ENCODE measurements around the gene MYADML2. TPM values are rescaled to one million over a fixed set of nuclear protein-coding genes. Genes with fewer than 3 reads are reported as not detected.

Gene MYADML2
- total RNA-seq, 1 donor from 2014 or later, result 0.11 TPM

DNA sequence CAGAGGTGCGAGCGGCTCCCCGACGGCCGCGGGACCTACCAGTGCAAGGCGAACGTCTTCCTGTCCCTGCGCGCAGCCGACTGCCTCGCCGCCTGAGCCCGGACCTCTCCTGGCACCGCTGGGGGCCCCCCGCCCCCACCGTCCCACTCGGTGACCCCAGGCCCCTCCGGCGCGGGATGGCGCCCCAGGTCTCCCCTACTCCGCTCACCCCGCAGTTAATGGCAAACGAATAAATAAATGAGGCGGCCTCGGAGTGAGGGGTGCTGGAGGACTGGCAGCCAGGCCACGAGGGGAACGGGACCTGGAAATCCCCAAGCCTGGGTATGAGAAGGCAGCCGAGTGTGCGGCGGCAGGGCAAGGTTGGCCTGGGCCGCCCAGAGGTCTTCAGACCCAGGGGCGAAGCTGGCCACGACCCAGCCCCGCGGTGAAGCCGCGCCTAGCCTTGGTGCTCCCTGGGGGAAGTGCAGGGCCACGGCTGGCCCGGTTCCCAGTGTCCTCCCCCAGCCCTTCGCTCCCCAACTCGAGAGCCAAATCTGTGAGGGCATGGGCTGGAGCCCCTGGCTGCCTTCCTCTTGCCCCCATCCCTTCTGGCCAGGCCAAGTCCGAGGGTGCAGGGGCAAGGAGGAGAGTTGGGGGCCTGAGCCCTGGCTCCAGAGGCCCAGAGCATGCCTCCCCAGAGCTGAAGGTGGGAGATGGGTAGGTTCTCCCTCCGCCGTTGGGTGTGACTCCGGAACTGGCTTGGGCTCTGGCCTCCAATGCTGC, 44.2 kb downstream of the MYADML2 start:
- peak; percentile 43 for DNase-seq (ENCODE audit: low spot score)
- Histone ChIP-seq H3K9ac (no peak overlapping the region), H3K27ac (no peak overlapping the region)

GRCh38 chr17:81902023-81902652, 44.9 kb downstream of the MYADML2 start, which contains the start of gene NPB:
Gene NPB, plus strand, starts transcription at chr17:81902238. Its CDS starts 40 bp downstream, at chr17:81902278.
- Histone ChIP-seq H3K9ac (no peak within 1 kb of the TSS), H3K79me2 (ENCODE audit: low read depth) (no peaks in the 10 kb centered on the region), H4K20me1 (ENCODE audit: low read depth) (peaks cover 37% of the 10 kb centered on the region), H3K4me1 (peaks cover 5% of the 10 kb centered on the region), H3K9me3 (ENCODE audit: low read depth) (no peaks in the 10 kb centered on the region), H3K4me3 (peak within 1 kb of the TSS; percentile 43), H3K4me2 (peak within 1 kb of the TSS; percentile 88), H2AFZ (replicated peaks) (peak within 1 kb of the TSS; percentile 89), H3K27me3 (peaks cover 33% of the 10 kb centered on the region), H3K27ac (no peak within 1 kb of the TSS), H3F3A (ENCODE audit: low read depth) (peaks cover 18% of the 10 kb centered on the region), H3K36me3 (no peaks in the 10 kb centered on the region)
- H3K27ac Mint-ChIP-seq, result no peak within 1 kb of the TSS
- no peaks in the 10 kb centered on the region for H3K9me3 Mint-ChIP-seq
- H3K27me3 Mint-ChIP-seq (ENCODE audit: insufficient read depth, low read depth), result peaks cover 16% of the 10 kb centered on the region
- H3K4me3 Mint-ChIP-seq, result peak within 1 kb of the TSS; percentile 19
- TF ChIP-seq EZH2phosphoT487 (IDR thresholded peaks at IDR 0.05) (peak; percentile 73), EZH2 (IDR thresholded peaks at IDR 0.05) (peak; percentile 89)
- TF ChIP-seq, protein P1, sequence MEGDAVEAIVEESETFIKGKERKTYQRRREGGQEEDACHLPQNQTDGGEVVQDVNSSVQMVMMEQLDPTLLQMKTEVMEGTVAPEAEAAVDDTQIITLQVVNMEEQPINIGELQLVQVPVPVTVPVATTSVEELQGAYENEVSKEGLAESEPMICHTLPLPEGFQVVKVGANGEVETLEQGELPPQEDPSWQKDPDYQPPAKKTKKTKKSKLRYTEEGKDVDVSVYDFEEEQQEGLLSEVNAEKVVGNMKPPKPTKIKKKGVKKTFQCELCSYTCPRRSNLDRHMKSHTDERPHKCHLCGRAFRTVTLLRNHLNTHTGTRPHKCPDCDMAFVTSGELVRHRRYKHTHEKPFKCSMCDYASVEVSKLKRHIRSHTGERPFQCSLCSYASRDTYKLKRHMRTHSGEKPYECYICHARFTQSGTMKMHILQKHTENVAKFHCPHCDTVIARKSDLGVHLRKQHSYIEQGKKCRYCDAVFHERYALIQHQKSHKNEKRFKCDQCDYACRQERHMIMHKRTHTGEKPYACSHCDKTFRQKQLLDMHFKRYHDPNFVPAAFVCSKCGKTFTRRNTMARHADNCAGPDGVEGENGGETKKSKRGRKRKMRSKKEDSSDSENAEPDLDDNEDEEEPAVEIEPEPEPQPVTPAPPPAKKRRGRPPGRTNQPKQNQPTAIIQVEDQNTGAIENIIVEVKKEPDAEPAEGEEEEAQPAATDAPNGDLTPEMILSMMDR (IDR thresholded peaks at IDR 0.05), result no peak
- H3K36me3 Mint-ChIP-seq, result peaks cover 15% of the 10 kb centered on the region
- peaks cover 10% of the 10 kb centered on the region for H3K4me1 Mint-ChIP-seq
- peak; percentile 74 for DNase-seq (ENCODE audit: low spot score)

More for the DNA sequence above, 44.2 kb downstream of the MYADML2 start:
- Histone ChIP-seq H3K4me3 (peak overlapping the region; percentile 43), H3K4me2 (peak overlapping the region; percentile 88), H3K9me3 (ENCODE audit: low read depth) (no peaks in the 10 kb centered on the region), H2AFZ (replicated peaks) (no peak overlapping the region), H4K20me1 (ENCODE audit: low read depth) (peaks cover 31% of the 10 kb centered on the region), H3F3A (ENCODE audit: low read depth) (peaks cover 18% of the 10 kb centered on the region), H3K27me3 (peaks cover 33% of the 10 kb centered on the region), H3K79me2 (ENCODE audit: low read depth) (no peaks in the 10 kb centered on the region), H3K4me1 (peaks cover 5% of the 10 kb centered on the region), H3K36me3 (no peaks in the 10 kb centered on the region)
- TF ChIP-seq EZH2phosphoT487 (IDR thresholded peaks at IDR 0.05), result peak; percentile 12
- TF ChIP-seq EZH2 (IDR thresholded peaks at IDR 0.05), result peak; percentile 73
- TF ChIP-seq, protein P1 (IDR thresholded peaks at IDR 0.05), result no peak
- H3K27ac Mint-ChIP-seq, result no peak overlapping the region
- no peak overlapping the region for H3K4me3 Mint-ChIP-seq
- H3K4me1 Mint-ChIP-seq, result peaks cover 8% of the 10 kb centered on the region
- H3K27me3 Mint-ChIP-seq (ENCODE audit: insufficient read depth, low read depth), result peaks cover 16% of the 10 kb centered on the region
- H3K36me3 Mint-ChIP-seq, result peaks cover 13% of the 10 kb centered on the region
- H3K9me3 Mint-ChIP-seq, result no peaks in the 10 kb centered on the region

DNA sequence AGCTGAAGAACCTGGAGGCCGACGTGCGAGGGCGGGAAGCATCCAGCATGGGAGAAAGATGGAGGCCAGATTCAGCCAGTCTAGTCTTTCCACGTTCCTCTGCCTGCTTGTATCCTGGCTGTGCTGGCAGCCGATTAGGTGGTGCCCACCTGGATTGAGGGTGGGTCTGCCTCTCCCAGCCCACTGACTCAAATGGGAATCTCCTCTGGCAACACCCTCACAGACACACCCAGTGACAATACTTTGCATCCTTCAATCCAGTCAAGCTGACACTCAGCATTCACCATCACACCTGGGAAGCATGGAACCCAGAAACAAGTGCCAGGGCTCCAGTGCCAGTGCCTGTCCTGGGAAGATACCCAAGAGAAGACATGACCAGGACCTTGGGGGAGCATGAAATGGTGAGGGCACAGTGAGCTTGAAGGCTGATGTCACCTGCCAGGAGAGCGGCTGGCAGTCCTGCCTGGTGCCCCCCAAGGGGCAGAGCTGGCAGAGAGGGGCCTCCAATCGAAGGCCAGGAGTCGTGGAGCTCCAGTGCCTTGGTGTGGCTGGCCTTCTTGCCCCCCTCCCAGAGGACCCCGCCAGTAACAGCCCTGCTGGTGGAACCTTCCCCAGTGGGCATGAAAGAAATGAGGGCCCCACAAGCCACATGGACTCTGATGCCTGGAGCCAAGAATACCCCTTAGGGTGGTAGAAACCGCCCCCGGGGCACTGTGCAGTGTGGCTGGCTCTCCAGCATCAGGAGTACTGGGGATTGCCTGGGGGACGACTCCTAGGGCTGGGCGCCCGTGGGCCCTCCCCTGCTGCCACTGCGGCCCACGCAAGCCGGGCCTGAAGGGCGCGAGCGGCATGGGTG, 45.6 kb downstream of the MYADML2 start:
- Histone ChIP-seq H3K4me2 (peak overlapping the region; percentile 88), H3K27me3 (peaks cover 33% of the 10 kb centered on the region), H3K36me3 (no peaks in the 10 kb centered on the region), H3F3A (ENCODE audit: low read depth) (peaks cover 18% of the 10 kb centered on the region), H3K79me2 (ENCODE audit: low read depth) (no peaks in the 10 kb centered on the region), H2AFZ (replicated peaks) (peak overlapping the region; percentile 89), H3K27ac (no peak overlapping the region), H3K4me3 (peak overlapping the region; percentile 43), H3K9me3 (ENCODE audit: low read depth) (no peaks in the 10 kb centered on the region), H4K20me1 (ENCODE audit: low read depth) (peaks cover 37% of the 10 kb centered on the region), H3K4me1 (peaks cover 5% of the 10 kb centered on the region), H3K9ac (no peak overlapping the region)
- Mint-ChIP-seq H3K36me3 (peaks cover 15% of the 10 kb centered on the region), H3K9me3 (no peaks in the 10 kb centered on the region), H3K27ac (no peak overlapping the region), H3K27me3 (ENCODE audit: insufficient read depth, low read depth) (peaks cover 16% of the 10 kb centered on the region), H3K4me3 (peak overlapping the region; percentile 19), H3K4me1 (peaks cover 10% of the 10 kb centered on the region)
- no peak for TF ChIP-seq EZH2phosphoT487 (IDR thresholded peaks at IDR 0.05)
- TF ChIP-seq EZH2 (IDR thresholded peaks at IDR 0.05), result no peak
- TF ChIP-seq, protein P1 (IDR thresholded peaks at IDR 0.05), result no peak
- no peak for DNase-seq (ENCODE audit: low spot score)

All from neural progenitor cell (in vitro differentiated cells).